ENCODE measurements around the gene LOXL1.
"Not testable (repeated sequence)": the region's sequence is repeated elsewhere in the genome, so short reads cannot be mapped to it uniquely, and the experiment has no call there.

Gene LOXL1

DNA sequence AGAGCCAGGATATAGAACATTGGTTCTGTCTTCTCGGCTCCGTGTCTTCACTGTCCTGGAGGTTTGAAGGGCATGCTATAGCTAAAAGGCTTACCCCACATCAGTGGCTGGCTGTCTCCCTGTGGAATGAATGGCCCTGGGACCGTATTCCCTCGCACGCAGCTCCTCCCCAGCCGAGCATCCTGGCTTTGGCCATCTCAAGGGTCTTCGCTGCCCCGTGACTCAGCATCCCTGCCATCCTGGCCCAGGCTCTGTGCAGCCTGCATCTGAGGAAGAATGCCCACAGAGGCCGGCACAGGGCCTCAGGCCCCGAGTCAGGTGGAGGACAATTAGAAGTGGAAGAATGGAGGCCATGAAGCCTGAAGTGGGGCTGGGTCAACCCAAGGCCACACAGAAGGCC lies 11.0 kb downstream of the LOXL1 start:
- no peak for DNase-seq

DNA sequence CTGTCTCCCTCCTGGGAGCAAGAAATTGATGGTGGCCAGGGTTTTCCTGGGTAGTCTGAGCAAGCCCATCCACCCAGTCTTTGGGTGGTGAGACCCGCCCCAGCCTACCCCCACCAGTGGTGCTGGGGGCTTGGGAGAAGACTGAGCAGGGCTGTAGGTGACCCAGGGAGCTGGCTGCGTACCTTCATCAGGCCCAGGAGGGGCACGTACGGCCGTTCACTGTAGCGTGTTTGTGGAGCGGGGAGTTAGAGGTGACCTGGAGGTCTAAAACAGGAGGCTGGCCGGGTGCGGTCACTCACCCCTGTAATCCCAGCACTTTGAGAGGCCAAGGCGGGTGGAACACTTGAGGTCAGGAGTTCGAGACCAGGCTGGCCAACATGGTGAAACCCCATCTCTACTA lies 11.5 kb downstream of the LOXL1 start:
- DNase-seq: no peak

DNA sequence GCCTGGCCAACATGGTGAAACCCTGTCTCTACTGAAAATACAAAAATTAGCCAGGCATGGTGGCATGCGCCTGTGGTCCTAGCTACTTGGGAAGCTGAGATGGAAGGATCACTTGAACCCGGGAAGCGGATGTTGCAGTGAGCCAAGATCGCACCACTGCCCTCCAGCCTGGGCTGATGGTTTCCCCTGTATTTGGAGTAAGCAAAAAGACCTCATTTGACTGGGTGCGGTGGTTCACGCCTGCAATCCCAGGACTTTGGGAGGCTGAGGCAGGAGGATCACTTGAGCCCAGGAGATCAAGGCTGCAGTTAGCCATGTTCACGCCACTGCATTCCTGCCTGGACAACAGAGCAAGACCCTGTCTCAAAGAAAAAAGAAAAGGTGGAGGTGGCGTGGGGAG lies 12.3 kb downstream of the LOXL1 start:
- not testable (repeated sequence) for DNase-seq

DNA sequence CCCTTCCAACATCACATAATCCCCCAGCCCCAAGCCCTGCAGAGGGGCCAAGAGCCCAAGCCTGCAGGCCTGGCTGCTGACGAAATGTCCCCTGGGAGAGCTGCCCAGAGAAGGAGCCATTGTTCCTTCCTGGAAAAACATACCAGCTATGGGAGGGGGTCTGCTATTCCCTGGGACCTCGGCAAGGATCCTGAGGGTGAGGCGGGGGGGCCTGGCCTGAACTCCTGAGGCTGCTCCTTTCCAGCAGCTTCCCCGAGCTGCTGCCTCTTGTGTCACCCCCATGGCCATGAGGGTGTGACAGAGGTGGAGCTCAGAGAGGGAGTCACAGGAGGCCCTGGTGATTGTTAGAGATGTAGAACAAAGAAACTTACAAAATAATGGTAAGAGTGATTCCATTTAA lies 12.9 kb downstream of the LOXL1 start:
- peak in 5 of 51 donors; percentile 17 to 29 (median 26) for DNase-seq

DNA sequence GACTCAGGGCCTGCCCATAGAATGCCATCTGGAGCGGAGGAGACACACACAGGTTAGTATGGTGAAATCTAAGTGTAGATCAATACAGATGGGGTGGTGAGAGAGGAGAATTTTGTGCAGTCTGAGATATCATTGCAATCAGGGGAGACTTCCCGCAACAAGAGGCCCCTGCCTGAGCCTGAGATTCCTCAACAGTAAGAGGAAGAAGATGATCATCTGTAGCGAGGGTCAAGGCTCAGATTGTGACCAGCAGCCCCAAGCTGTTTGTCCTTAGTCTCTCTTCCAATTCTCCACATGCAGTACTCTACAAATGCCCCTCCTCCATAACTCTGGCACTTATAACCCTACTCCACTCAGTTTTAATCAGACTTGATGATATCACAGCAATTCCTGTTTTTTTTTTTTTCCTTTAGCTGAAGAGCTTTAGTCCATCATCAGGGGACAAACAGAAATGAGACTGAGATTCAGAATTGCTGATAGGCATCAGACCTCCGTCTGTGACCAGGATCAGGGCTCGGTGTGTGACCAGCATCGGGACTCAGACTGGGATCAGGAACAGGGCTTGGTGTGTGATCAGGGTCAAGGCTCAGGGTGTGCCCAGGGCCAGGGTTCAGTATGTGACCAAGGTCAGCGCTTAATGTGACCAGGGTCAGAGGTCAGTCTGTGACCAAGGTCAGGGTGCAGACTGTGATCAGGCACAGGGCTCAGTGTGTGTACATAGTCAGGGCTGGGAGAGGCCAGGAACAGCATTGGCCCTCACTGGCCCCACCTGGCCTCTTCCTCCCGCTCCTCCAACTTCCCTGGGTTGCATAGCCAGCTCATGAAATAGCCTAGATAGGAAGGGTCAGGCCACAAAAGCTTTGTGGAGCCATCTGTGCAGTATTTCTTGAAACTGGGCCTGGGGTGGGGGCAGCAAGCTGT lies 14.1 kb downstream of the LOXL1 start:
- DNase-seq: no peak

DNA sequence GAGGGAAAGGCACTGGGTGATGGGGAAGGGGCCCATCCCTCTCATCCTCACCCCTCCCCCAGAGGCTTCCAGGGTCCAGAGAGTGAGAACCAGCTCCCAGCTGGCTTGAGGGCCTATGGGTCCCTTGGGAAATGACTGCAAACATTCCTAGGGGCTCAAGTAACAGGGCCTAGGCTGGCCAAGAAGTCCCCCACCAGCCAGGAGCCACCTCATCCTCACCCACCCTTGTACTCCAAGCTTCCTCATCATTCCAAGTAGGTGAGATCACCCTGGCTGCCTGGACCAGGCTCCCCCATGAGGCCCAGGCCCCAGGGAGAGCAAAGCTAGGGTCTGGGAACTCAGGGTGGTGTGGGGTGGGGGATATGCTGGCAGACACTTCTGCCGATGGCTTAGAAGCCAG lies 14.8 kb downstream of the LOXL1 start:
- no peak for DNase-seq

DNA sequence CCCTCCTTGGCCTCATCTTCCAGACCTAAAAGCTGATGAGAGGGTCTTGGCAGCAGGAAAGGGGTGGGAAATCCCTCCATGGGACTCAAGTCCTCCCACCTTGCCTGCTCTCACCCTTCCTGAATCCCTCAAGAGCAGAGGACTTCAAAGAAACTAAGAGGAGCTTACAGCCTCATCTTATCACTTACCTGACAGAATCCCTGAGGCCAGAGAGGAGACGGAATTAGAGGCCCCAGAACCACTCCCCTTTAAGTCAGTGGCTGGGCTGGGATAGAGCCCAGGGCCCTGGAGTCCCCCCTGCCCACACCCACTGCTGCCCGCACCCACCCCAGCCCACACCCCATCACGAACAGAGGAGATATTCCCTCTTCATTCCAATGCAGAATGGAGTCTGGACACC lies 15.2 kb downstream of the LOXL1 start:
- DNase-seq: no peak

DNA sequence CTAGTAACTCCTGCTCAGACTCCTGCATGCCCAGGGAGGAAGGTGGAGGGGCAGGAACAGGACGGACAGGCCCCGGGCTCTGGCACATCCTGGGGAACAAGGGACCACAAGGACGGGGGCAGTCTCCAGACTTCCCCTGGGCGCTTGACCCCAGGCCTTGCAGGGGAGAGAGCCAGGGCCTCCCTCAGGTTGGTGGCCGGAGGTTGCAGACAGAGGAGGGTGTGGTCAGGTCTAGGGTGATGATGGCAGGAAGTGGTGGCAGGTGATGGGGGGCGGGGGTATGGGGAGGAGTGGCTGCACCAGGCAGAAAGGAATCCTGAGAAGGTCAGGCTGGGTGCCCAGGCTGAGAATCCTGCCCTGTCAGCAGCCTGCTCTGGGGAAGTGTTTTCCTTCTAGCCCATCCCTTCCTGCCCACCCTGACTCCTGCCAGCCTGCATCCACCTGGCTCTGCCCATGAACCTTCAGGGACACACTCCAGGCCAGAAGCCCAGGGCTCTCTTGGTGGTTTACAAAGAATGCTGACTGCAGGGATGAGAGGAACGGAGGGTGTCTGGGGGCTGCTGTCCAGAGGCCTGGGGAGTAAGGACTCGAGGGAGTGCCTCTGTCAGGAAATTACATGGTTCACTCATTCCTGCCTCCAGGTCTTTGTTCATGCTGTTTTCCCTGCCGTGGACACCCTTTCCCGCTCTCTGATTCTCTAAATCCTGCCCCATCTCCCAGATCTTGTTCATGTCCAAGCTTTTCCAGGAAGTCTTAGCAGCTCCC lies 15.8 kb downstream of the LOXL1 start:
- DNase-seq: no peak

DNA sequence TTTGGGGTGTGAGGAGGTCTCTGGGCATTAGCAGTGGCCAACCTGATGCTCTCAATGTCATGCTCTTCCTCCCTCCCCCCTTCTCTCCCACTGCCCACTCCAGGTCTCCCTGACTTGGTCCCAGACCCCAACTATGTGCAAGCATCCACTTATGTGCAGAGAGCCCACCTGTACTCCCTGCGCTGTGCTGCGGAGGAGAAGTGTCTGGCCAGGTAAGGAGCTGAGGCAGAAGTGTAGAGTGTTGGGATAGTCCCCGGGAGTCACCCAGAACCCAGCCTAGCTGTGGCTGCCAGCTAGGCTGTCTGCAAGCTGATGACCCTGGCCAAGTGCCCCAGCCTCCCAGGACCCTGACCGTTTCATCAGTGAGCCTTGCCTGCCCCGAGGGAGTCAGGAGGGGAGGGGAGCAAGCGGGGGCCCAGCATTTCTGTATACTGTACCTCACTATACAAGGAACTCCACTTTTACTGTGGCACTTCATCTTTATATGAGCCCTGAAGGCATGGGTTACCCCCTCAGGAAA lies 16.5 kb downstream of the LOXL1 start:
- no peak for DNase-seq

DNA sequence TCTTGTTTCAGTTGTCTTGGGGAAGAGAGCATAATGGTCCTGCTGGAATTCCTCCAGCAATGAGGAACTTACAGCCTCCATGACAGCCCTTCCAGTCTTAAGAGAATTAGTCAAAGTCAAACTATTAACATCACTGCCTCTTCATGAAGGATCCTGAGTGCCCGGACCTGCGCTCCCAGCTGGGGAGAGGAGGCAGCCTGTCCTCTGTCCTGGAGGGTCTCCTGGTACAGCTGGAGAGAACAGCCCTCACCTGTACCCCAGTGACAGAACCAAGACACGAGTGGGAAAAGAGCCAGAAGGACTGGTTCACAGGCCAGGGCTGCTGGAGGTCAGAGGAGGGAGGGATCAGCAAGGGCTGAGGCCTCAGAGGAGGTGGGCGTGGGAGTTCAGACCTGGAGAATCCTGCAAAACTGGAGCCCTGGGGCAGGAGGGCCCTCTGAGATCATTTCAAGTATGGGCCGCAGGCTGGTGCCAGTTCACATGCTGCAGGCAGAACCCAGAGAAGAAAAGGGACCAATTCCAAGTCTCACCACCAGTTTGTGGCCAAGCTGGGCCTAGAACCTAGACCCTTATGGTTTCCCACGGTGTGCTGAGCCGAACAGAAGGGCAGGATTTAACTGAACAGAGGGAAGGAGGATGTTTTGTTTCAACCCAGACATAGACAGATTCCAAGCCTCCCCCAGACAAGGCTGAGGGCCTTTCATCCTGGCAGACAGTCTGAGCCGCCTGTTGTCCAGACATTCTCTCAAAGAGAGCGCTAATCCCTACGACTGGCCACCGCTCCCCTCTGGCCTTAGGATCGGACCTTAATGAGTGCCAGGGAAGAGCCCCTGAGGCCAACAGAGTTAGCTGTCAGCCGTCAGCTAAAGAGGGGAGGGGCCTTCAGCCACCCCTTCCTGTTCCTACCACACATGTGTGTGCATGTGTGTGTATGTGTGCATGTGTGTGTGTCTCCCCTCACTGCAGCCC lies 18.2 kb downstream of the LOXL1 start:
- peak in 1 of 51 donors; percentile 9 for DNase-seq

DNA sequence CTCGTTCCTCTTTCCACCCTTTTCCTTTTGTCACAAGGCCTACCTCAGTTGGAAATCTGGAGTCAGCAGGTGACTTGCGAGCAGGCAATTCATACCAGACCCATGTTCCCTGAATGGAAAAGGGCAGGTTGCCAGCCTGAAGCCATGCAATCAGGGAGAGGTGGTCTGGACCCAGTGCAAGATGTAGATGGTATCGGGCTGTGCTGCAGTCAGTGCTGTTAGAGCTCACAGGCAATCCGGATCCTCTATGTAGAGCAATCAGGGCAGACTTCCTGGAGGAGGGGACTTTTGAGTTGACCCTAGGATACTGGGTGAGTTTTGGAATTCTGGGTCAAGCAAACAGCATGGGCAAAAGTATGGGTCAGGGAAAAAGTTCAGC lies 18.9 kb downstream of the LOXL1 start:
- DNase-seq: no peak

DNA sequence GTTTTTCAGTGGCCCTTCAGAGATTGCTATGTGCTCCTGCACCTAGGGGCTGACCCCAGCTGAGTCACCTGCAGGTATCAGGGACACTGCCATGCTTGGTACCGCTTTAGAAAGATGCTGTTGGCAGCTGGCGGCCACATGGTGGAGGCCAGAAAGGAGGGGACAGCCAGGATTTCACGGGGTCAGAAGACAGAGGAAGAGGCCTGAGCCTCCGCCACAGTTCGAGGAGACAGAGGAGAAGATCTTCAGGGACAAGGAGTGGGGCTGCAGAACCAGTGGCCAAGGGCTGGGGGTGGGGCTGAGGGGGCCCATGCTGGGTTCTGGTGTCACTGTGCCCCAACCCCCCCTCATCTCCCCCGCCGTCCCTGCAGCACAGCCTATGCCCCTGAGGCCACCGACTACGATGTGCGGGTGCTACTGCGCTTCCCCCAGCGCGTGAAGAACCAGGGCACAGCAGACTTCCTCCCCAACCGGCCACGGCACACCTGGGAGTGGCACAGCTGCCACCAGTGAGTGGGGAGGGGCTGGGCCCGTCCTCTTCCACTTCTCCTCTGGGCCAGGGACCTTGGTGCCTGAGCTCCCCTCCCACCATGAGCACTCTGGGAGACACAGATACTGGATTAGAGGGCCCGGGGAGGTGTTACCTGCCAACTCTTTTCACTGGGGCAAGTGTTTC lies 19.9 kb downstream of the LOXL1 start:
- no peak for DNase-seq

DNA sequence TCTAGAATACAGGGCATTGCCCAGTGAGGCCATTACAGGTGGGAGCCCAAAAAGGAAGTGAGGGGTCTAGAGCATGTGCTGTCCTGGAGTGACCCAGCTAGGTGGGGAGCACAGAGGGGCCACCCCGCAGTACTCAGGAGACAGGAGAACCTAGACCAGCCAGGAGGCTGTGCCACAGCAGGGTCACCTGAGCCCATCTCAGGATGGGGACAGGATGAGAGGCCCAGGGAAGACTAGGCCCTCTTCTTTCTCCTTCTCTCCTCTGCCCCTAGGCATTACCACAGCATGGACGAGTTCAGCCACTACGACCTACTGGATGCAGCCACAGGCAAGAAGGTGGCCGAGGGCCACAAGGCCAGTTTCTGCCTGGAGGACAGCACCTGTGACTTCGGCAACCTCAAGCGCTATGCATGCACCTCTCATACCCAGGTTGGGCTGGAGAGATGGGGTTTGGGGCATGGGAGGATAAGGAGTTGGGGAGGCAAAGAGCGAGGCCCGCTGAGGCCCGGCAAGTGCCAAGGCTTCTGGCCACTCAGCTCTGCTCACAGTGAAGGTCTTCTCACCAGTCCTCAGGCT lies 20.6 kb downstream of the LOXL1 start:
- no peak for DNase-seq

DNA sequence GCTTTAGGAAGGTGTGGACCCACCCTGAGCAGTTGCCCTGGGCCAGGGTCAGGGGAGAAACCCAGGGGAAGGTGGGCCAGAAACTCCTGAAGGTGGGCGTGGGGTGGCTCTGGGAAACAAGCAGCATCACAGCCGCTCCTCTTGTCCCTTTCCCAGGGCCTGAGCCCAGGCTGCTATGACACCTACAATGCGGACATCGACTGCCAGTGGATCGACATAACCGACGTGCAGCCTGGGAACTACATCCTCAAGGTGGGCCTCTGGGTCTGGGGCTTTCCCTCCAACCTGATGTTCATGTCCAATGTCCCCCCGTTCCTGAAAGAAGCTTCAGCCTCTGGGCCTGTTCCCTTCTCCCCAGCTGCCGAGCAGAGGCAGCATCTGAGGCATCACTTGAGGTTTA lies 21.4 kb downstream of the LOXL1 start:
- DNase-seq: no peak

DNA sequence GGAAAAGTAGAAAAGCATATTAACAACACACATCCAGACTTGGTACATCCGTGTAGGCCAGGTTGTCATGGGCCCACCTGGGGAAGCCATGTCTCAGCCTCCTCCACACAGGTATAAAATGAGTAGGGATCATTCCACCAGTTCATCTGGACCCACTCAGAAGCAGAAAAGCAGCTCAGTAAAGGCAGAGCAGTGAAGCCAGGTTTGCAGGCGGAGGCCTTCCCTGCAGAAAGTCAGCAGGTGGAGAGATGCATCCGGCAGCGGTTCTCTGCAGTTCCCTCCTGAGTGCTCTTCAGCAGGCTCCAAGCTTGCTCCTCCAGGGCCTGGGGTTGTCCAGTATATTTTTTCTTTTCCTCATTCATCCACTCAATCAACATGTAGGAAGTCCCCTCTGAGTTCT lies 22.1 kb downstream of the LOXL1 start:
- no peak for DNase-seq

DNA sequence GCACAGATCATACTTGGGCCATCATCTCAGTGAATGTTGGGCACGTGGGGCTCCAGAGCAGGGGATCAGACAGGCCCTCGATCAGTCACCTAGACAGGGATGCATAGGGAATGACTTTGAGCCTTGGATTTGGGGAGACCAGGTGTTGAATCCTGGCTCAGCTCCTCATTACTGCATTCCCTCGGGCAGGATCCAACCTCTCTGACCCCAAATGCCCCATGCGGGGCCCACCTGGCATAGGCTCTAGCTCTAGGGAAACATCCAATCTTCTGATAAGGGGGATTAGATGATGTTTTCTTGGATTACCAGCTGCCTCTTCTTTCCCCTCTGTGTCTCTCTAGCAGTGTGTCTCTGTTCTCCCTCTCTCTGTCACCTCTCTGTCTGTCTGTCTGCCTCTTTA lies 22.7 kb downstream of the LOXL1 start:
- no peak for DNase-seq

DNA sequence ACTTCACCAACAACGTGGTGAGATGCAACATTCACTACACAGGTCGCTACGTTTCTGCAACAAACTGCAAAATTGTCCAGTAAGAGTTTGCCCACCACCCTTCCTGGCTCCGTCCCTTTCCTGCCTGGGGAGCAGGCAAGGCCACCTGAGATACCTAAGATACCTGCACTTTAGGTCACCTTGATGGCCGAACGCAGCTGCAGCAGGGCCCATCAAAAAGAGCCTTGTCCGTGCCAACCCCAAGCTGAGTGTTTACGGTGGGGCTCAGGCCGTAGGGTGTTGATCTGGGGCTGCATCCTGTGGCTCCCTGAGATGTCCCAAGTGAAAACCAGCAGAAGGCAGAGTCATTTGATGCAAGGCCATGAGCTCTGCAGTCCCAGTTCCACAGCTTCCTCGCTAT lies 23.2 kb downstream of the LOXL1 start:
- DNase-seq: no peak

DNA sequence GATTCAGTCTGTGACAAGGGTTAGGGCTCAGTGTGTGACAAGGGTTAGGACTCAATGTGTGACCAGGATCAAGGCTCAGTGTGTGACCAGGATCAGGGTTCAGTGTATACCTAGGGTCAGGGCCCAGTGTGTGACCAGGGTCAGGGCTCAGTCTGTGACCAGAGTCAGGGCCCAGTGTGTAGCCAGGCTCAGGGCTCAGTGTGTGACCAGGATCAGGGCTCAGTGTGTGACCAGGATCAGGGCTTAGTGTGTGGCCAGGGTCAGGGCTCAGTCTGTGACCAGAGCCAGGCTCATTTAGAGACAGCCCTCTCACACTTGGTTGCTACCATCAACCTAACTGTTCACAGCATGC lies 24.2 kb downstream of the LOXL1 start:
- DNase-seq: no peak

DNA sequence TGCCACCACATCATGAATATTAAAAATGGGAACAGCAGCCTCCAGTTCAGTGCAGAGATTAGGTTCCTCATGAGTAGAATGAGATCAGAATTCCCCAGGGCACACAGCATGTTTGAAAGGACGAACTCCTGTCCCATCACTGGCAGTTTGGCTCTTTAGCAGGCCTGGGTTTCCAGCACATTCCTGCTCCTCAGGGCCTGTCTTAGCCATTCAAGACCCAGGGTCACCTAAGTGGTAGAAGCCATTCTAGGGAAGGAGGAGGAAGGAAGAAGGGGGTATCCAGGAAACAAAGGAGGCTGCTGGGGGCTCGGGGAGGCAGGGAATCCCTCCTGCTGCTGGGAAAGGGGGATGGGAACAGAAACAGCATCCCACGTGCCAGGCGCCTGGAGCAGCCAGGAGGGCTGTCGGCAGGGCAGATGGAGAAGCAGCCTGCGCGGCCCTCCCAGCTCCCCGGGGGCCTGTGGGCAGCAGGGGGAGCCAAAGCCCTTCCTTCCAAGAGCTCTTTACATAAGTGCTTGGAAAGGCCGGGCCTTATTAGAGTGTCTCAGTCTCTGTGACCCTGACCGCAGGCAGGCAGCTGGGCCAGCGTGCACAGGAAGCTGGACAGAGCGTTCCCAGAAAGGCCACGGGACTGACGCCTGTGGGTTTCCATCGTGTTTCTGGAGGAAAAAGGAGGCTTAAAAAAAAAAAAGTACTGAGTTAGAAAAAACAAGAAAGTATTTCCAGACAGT lies 24.7 kb downstream of the LOXL1 start:
- DNase-seq: peak; percentile 17 to 91 (median 75)

DNA sequence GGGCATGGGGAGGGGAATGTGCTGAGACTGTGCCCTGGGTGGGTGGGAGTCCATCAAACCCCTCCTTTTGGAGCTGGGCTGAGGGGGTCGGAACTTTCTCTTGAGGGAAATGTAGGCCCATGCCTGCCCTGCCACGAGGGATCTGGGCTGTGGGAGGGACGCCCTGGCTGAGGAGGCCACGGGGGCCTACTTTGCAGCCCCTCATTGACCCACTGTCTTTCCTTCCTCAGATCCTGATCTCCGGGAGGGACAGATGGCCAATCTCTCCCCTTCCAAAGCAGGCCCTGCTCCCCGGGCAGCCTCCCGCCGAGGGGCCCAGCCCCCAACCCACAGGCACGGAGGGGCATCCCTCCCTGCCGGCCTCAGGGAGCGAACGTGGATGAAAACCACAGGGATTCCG lies 25.3 kb downstream of the LOXL1 start:
- DNase-seq: peak in 1 of 51 donors; percentile 47
